Measurements from ENCODE around the gene GTF3C2.
"Not testable (repeated sequence)": the region's sequence is repeated elsewhere in the genome, so short reads cannot be mapped to it uniquely, and the experiment has no call there.

The GTF3C2 gene

GRCh38 chr2:27370816-27371620 lies 14.5 kb upstream of the GTF3C2 start:
- no peak for DNase-seq (ENCODE audit: low read depth)

DNA sequence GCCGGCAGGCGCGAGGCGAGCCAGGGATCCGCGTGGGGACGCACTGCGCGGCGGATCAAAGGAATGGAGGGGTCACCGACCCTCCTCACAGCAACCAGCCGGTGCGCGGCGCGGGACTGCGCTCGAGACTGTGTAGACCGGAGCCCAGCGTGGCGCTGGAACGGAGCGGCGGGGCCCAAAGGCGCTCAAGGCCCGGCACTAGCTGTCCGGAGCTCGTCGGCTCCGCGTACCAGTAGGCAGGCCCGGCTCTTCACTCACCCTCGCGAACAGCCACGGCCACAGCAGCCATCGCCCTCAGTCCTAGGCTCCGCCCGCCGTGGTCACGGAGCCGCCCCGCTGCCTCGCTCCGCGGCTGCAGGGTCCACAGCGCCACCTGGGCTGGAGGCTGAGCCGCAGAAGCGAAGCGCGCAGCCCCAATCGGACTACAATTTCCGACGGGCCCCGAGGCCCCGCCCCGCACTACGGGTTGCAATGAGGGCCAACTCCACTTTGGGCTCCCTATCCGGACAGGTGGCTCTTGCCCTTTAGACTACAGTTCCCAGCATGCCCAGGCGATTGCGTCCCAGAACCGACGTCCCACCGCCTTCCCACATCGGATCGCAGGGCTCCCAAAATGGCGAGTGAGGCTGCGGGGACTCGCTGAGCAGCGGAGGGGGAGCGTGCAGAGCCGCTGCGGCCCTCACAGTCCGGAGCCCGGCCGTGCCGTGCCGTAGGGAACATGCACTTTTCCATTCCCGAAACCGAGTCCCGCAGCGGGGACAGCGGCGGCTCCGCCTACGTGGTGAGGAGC lies 13.7 kb upstream of the GTF3C2 start, which contains the start of the genes EIF2B4 and SNX17:
Gene EIF2B4 (minus strand): TSS at position 313 of the 790 bp plus-strand sequence. CDS start 24 bp downstream, at position 289.
Gene SNX17 (plus strand): TSS at position 591 of the 790 bp plus-strand sequence. CDS start 128 bp downstream, at position 719.
- peak; percentile 99 for DNase-seq (ENCODE audit: low read depth)

DNA sequence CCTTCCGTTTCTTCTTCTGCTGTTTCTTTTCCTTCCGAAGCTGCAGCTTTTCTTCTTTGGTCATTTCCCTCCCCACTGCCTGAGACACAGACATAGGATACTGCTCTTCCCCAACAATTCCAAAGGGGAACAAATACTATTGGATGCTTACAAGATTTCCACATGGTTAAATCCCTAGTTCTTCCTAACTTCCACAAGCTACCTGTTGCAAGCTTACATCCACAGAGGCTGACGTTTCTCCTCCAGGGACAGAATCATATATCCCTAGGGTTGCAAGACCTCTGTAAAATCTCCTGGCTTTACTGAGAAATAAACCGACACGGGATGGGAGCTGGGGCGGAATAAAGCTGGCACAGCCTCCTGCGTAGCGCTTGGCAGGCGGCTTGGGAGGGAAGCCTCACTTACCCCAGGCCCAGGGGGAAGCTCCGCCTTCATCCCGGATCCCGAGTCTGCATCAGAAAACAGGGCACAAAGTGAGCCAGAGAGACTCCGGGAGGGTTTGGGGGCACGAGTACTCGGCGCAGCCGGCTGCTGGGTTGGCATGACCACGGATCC lies 13.0 kb upstream of the GTF3C2 start:
- DNase-seq (ENCODE audit: low read depth) = no peak

DNA sequence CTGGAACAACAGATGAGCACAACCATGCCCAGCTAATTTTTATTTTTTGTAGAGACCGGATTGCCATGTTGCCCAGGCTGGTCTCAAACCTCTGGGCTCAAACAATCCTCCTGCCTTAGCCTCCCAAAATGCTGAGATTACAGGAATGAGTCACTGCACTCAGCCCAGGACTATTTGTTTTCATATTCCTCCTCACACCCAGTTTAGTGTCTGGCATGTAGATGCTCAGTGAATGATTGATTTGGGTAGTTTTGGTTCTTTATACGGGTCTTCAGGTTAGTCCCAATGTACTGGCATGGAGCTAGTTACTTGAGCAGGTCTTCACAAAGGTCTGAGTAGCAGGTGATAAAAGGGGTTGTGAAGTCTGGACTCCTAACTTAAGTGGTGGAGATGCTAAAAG lies 7.4 kb upstream of the GTF3C2 start:
- DNase-seq (ENCODE audit: low read depth) = no peak

GRCh38 chr2:27362678-27363420 lies 6.3 kb upstream of the GTF3C2 start:
- no peak for DNase-seq (ENCODE audit: low read depth)

DNA sequence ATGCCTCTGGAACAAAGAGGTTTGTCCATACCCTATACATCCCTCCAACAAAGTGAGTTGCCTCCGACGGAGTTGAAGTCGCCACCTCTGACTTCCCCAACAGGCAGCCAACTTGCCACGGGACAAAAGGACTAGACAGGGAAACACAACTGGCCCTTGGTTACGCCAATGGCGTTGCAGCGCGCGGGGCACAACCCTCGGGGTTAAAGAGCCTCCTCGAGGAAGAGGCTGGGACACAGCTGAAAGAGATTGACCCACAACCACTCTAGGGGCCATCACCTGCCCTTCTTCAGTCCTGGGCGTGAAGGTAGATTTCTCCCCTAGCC lies 545 bp downstream of the GTF3C2 start:
- DNase-seq (ENCODE audit: low read depth) = no peak

- no peak for DNase-seq (ENCODE audit: low read depth)
These were observed 2.0 kb downstream of the GTF3C2 start for GRCh38 chr2:27354597-27354927.

GRCh38 chr2:27353762-27354596 lies 2.6 kb downstream of the GTF3C2 start:
- DNase-seq (ENCODE audit: low read depth) = no peak

DNA sequence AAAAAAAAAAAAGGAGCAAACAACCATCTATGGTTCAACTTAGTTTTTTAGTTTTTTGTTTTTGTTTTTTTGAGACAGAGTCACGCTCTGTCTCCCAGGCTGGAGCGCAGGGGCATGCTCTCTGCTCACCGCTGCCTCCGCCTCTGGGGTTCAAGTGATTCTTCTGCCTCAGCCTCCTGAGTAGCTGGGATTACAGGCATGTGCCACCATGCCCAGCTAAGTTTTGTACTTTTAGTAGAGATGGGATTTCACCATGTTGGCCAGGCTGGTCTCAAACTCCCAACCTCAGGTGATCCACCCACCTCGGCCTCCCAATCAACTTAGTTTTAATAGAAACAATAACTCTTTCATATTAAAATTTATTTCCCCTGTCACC lies 3.2 kb downstream of the GTF3C2 start:
- not testable (repeated sequence) for DNase-seq (ENCODE audit: low read depth)

DNA sequence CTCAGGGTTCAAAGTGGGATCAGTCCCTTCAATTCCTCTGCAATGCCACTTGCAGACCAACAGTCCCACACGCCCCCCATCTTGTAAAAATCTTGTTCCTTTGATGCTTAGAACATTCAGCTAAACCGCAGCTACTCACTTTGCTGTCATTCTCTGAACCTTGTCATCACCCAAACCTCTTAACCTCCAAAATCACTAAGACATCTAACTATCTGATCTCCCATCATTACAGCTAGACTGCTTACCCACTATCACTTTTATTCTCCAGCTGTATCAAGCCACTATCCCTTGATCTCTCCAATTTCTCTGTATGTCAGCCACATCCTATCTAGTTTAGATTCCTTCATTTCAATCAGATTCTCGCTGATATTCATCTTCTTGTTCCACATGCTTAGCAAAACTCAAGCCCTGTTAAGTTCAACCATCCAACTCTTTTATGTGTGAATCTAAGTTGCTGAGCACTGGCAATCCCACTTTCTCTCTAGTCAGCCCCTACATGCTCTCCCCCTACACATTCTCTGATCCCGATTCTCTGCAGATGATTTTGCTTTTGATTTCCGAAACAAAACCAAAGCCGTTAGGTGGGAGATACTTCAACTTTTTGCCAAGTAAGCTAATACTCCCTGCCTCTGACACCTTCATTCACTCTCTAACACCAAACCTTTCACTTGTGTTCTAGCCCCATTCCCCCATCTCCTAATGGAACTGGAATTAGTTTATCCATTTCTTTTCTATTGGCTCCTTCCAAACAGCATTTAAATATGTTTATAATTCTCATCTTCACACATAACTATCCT lies 4.6 kb downstream of the GTF3C2 start:
- no peak for DNase-seq (ENCODE audit: low read depth)

DNA sequence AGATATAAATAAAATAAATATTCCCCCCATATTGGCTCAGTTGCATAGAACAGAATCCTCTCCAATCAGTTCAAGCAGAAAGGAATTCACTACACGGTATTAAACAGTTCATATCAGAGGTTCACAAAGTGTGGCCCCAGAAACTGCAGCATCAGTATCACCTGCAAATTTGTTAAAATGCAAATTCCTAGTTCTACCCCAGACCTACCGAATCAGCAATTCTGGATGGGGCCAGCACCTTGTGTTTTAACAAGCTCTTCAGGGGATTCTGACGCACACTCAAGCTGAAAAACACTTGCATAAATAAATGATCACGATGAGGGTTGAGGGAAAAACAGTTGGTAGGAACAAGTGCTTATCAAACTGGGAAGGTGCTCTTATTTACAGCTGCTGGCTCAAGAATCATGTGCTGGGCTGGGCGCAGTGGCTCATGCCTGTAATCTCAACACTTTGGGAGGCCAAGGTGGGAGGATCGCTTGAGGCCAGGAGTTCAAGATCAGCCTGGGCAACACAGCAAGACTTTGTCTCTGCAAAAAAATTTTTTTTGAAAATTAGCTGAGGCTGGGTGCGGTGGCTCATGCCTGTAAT lies 6.4 kb downstream of the GTF3C2 start:
- DNase-seq (ENCODE audit: low read depth) = no peak

DNA sequence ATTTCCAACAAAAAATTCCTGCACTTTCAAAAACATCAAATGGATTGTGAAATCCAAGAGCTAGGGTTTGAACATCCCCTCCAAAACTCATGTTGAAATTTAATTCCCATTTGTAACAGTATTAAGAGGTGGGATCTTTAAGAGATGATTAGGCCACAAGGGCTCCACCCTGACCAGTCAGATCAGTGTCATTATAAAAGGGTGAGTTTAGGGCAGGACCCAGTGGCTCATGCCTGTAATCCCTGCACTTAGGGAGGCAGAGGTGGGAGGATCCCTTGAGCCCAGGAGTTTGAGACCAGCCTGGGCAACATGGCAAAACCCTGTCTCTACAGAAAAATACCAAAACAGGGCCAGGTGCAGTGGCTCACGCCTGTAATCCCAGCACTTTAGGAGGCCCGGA lies 8.9 kb downstream of the GTF3C2 start:
- no peak for DNase-seq (ENCODE audit: low read depth)

- no peak for DNase-seq (ENCODE audit: low read depth)
These were observed 20.4 kb downstream of the GTF3C2 start for GRCh38 chr2:27336173-27336572.

DNA sequence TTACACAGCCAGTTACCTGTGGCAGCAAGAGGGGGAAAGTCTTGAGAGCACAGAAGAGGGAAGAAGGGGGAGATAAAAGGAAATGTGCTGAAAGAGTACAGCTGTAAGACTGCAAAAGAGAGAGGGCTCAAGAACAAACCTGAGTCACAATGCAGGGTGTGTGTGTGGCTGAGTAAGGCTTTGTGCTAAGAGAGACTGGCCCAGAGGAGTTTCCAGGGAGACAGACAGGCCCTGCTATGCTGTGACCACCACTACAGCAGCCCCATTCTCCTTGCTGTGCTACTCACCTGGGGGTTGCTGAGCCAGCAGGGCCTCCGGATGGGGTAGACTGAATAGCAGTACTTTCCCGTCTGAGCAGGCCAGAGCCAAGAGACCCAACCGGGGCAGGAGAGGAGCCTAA lies 21.3 kb downstream of the GTF3C2 start:
- DNase-seq (ENCODE audit: low read depth) = no peak

DNA sequence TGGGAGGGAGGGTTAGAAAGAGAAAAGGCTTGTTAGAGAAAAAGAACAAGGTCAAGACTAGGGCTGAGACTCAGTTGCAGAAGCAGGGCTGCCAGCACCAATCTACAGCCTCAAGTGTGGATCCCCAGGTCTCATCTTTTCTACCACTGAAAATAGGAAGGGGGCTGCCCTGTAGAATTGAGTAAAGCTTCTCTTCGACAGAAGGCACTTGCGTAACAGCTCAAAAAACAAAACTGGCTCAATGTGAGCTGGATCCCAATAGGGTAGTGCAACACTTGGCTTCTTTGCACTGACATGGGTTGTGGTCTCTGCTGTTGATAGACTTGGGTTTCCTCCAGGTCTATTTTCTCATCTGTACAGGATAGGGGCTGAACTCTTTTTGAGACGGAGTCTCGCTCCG lies 31.8 kb downstream of the GTF3C2 start:
- DNase-seq (ENCODE audit: low read depth) = no peak

DNA sequence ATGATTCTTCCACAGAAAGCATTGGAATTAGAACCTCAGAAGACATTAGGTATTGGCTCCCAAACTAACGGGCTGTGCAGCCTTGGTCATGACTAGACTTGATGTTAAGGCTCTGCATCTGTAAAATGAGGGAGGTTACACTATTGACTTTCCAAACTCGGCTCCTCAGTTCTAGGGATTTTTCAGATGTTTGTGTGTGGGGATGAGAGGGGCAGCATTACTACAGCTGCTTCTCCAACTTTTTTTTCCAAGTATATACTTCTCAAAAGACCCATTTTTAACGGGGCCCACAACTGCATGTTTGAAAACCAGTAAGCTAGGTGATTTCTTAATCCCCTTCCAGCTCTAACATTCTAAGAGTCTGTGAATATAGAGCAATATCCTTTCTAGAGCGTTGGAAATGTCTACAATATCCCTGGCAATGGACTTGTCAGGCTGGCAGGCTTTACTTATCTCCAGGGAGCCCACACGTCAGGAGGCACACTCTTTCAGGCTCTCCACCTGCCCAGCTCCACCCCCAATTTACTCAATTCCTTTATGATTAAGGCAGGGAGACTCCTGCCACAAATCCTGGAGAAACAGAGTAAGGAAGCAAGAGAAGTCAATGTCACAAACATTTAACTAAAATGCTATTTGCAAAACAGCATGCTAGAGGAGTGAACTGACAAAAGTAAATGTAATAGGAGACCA lies 32.8 kb downstream of the GTF3C2 start:
- no peak for DNase-seq (ENCODE audit: low read depth)

DNA sequence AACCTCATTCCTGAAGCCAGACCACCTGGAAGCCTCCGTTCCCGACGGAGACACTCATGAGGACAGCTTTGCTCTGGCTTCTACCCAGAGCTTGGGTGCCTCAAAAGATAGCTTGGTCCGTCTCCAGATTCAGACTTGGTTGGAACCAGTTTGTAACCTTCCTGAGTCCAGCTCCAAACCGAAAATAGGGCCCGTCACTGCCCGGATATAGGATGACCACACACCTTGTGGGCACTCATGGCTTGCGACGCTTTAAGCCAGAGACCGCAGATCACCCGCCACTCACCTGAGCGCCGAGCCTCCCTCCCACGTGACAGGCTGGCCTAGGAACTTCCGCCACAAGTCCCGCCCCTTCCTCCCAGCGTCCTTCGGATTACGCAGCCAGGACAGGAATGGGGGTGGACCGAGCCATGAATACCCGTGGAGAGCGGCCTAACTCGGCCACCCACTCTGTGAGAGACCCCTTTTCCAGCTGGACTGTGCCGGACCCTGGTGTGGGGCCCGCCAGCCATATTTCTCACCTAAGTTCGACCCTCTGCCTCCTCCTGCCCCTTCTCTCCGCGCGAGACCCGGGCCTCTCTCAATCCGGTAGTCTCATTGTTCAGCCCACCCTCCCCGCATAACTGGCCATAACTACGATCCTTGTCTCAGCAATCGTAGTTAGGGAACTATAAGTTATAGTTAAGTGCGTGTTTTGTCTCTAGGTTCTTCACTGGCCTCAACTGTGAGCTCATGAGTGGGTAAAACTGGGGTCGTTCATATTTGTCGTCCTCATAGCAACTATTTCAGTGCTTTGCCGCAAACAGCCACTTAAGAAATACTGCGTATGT lies 33.6 kb downstream of the GTF3C2 start, which contains the start of gene MPV17:
Gene MPV17 (minus strand): TSS at position 332 of the 830 bp plus-strand sequence. CDS start 580 bp downstream, outside the sequence.
- DNase-seq (ENCODE audit: low read depth) = peak; percentile 86

DNA sequence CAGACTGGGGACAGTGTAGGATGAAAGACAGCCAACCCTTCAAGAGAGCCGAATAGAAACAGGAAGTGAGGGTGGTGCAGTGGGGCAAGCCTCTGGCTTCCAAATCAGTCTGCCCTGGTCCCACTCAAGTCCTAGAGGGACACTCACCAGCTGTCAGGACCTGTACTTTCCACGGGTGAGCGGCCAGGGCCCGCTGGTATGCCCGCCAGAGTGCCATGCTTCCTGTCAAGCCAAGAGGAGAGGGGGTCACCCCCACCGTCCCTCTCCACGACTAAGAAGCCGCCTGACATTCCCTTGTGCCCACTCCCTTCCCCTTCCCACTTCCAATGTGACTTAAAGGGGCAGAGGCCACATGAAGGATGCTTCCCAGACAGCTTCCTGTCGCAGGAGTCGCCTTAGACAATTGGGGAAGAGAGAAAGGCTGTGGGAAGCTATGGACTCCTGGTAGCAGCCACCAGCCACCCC lies 34.2 kb downstream of the GTF3C2 start:
- no peak for DNase-seq (ENCODE audit: low read depth)

All from activated T-cell treated with anti-CD3 and anti-CD28 coated beads for 48 hours (primary cell).